ENCODE results near the gene C2orf78. TPM values are rescaled to one million over a fixed set of nuclear protein-coding genes. Genes with fewer than 3 reads are reported as not detected.

The C2orf78 gene
- total and polyA plus RNA-seq, 9 of the 15 experiments (the other 6 are each of a cell fraction or from before 2014, with no cell fraction given) = 0.04 to 0.28 (median 0.20) TPM

- TF ChIP-seq ARID4B (CRISPR knock-in tag; IDR thresholded peaks at IDR 0.05) (no peak), HNRNPLL (IDR thresholded peaks at IDR 0.05; ENCODE audit: low read depth, low read length, poor library complexity, severe bottlenecking) (no peak)
Observed at GRCh38 chr2:73862987-73863386, 79.0 kb downstream of the C2orf78 start (continued).

Other genes starting within 250 kb of the C2orf78 start
- gene NAT8, start 141.8 kb upstream of the C2orf78 start, total RNA-seq (2014; rRNA removed) = not detected in 2 replicates
- not detected in 2 replicates for gene NAT8, start 141.8 kb upstream of the C2orf78 start, total RNA-seq (2014; rRNA removed; fragmentation: Illumina TruSeq; extraction: Trizol)
- not detected in 2 replicates for gene NAT8, start 141.8 kb upstream of the C2orf78 start, total RNA-seq (2015; rRNA removed; fragmentation: Illumina TruSeq; extraction: Trizol)
- not detected in 2 replicates for gene NAT8, start 141.8 kb upstream of the C2orf78 start, total RNA-seq (2021)
- gene NAT8, start 141.8 kb upstream of the C2orf78 start, polyA plus RNA-seq (2011; rRNA removed) = not detected in 2 replicates
- gene NAT8, start 141.8 kb upstream of the C2orf78 start, polyA plus RNA-seq (2014; fragmentation: Illumina TruSeq; extraction: Trizol) = not detected in 2 replicates
- gene NAT8, start 141.8 kb upstream of the C2orf78 start, polyA plus RNA-seq (2014; fragmentation: Nextera tagmentation; extraction: Ambion mirVana) = not detected
- gene NAT8, start 141.8 kb upstream of the C2orf78 start, polyA plus RNA-seq (2014; rRNA removed) = not detected in 2 replicates
- gene TPRKB, start 46.8 kb upstream of the C2orf78 start, total RNA-seq (2014; rRNA removed) = 45.4 and 58.4 TPM in 2 replicates
- 139 and 156 TPM in 2 replicates for gene TPRKB, start 46.8 kb upstream of the C2orf78 start, total RNA-seq (2014; rRNA removed; fragmentation: Illumina TruSeq; extraction: Trizol)
- gene TPRKB, start 46.8 kb upstream of the C2orf78 start, total RNA-seq (2015; rRNA removed; fragmentation: Illumina TruSeq; extraction: Trizol) = 127 and 144 TPM in 2 replicates
- 55.5 and 55.6 TPM in 2 replicates for gene TPRKB, start 46.8 kb upstream of the C2orf78 start, total RNA-seq (2021)
- gene TPRKB, start 46.8 kb upstream of the C2orf78 start, polyA plus RNA-seq (2011; rRNA removed) = 50.8 and 109 TPM in 2 replicates
- gene TPRKB, start 46.8 kb upstream of the C2orf78 start, polyA plus RNA-seq (2014; fragmentation: Illumina TruSeq; extraction: Trizol) = 110 and 111 TPM in 2 replicates
- 100 to 1,000 TPM; 193 to 250 TPM for gene TPRKB, start 46.8 kb upstream of the C2orf78 start, polyA plus RNA-seq (2014; fragmentation: Nextera tagmentation; extraction: Ambion mirVana)
- gene TPRKB, start 46.8 kb upstream of the C2orf78 start, polyA plus RNA-seq (2014; rRNA removed) = 112 and 134 TPM in 2 replicates
- 23.6 and 33.1 TPM in 2 replicates for gene DUSP11, start 4.1 kb upstream of the C2orf78 start, total RNA-seq (2014; rRNA removed)
- 26.1 and 29.8 TPM in 2 replicates for gene DUSP11, start 4.1 kb upstream of the C2orf78 start, total RNA-seq (2014; rRNA removed; fragmentation: Illumina TruSeq; extraction: Trizol)
- 26.7 and 29.3 TPM in 2 replicates for gene DUSP11, start 4.1 kb upstream of the C2orf78 start, total RNA-seq (2015; rRNA removed; fragmentation: Illumina TruSeq; extraction: Trizol)
- gene DUSP11, start 4.1 kb upstream of the C2orf78 start, total RNA-seq (2021) = 20.7 and 21.0 TPM in 2 replicates
- 16.9 and 37.0 TPM in 2 replicates for gene DUSP11, start 4.1 kb upstream of the C2orf78 start, polyA plus RNA-seq (2011; rRNA removed)
- gene DUSP11, start 4.1 kb upstream of the C2orf78 start, polyA plus RNA-seq (2014; fragmentation: Illumina TruSeq; extraction: Trizol) = 31.7 and 36.7 TPM in 2 replicates
- 10 to 100 TPM; 67.7 to 79.8 TPM for gene DUSP11, start 4.1 kb upstream of the C2orf78 start, polyA plus RNA-seq (2014; fragmentation: Nextera tagmentation; extraction: Ambion mirVana)
- gene DUSP11, start 4.1 kb upstream of the C2orf78 start, polyA plus RNA-seq (2014; rRNA removed) = 28.4 and 31.9 TPM in 2 replicates
- gene STAMBP, start 44.8 kb downstream of the C2orf78 start, total RNA-seq (2014; rRNA removed) = 28.9 and 36.9 TPM in 2 replicates
- gene STAMBP, start 44.8 kb downstream of the C2orf78 start, total RNA-seq (2014; rRNA removed; fragmentation: Illumina TruSeq; extraction: Trizol) = 48.4 and 51.0 TPM in 2 replicates
- 36.3 and 39.7 TPM in 2 replicates for gene STAMBP, start 44.8 kb downstream of the C2orf78 start, total RNA-seq (2015; rRNA removed; fragmentation: Illumina TruSeq; extraction: Trizol)
- 41.1 and 44.6 TPM in 2 replicates for gene STAMBP, start 44.8 kb downstream of the C2orf78 start, total RNA-seq (2021)
- gene STAMBP, start 44.8 kb downstream of the C2orf78 start, polyA plus RNA-seq (2011; rRNA removed) = 31.8 and 57.4 TPM in 2 replicates
- gene STAMBP, start 44.8 kb downstream of the C2orf78 start, polyA plus RNA-seq (2014; fragmentation: Illumina TruSeq; extraction: Trizol) = 59.0 and 68.1 TPM in 2 replicates
- 10 to 100 TPM; 50.1 to 75.2 TPM for gene STAMBP, start 44.8 kb downstream of the C2orf78 start, polyA plus RNA-seq (2014; fragmentation: Nextera tagmentation; extraction: Ambion mirVana)
- 48.8 and 51.4 TPM in 2 replicates for gene STAMBP, start 44.8 kb downstream of the C2orf78 start, polyA plus RNA-seq (2014; rRNA removed)
- gene ACTG2, start 108.8 kb downstream of the C2orf78 start, total RNA-seq (2014; rRNA removed) = not detected in 2 replicates
- not detected in 2 replicates for gene ACTG2, start 108.8 kb downstream of the C2orf78 start, total RNA-seq (2014; rRNA removed; fragmentation: Illumina TruSeq; extraction: Trizol)
- not detected in 2 replicates for gene ACTG2, start 108.8 kb downstream of the C2orf78 start, total RNA-seq (2015; rRNA removed; fragmentation: Illumina TruSeq; extraction: Trizol)
- 0.60 and 0.67 TPM in 2 replicates for gene ACTG2, start 108.8 kb downstream of the C2orf78 start, total RNA-seq (2021)
- gene ACTG2, start 108.8 kb downstream of the C2orf78 start, polyA plus RNA-seq (2011; rRNA removed) = not detected in 2 replicates
- gene ACTG2, start 108.8 kb downstream of the C2orf78 start, polyA plus RNA-seq (2014; fragmentation: Illumina TruSeq; extraction: Trizol) = not detected in 2 replicates
- under 1 TPM in 1 of 2 experiments, not detected in 1; 0.06 TPM for gene ACTG2, start 108.8 kb downstream of the C2orf78 start, polyA plus RNA-seq (2014; fragmentation: Nextera tagmentation; extraction: Ambion mirVana)
- not detected in 2 replicates for gene ACTG2, start 108.8 kb downstream of the C2orf78 start, polyA plus RNA-seq (2014; rRNA removed)
- gene DGUOK, start 142.7 kb downstream of the C2orf78 start, total RNA-seq (2014; rRNA removed) = 67.0 and 68.4 TPM in 2 replicates
- 79.0 and 87.6 TPM in 2 replicates for gene DGUOK, start 142.7 kb downstream of the C2orf78 start, total RNA-seq (2014; rRNA removed; fragmentation: Illumina TruSeq; extraction: Trizol)
- gene DGUOK, start 142.7 kb downstream of the C2orf78 start, total RNA-seq (2015; rRNA removed; fragmentation: Illumina TruSeq; extraction: Trizol) = 83.4 and 91.1 TPM in 2 replicates
- gene DGUOK, start 142.7 kb downstream of the C2orf78 start, total RNA-seq (2021) = 91.7 and 92.5 TPM in 2 replicates
- gene DGUOK, start 142.7 kb downstream of the C2orf78 start, polyA plus RNA-seq (2011; rRNA removed) = 129 and 170 TPM in 2 replicates
- gene DGUOK, start 142.7 kb downstream of the C2orf78 start, polyA plus RNA-seq (2014; fragmentation: Illumina TruSeq; extraction: Trizol) = 139 and 147 TPM in 2 replicates
- 100 to 1,000 TPM; 258 to 288 TPM for gene DGUOK, start 142.7 kb downstream of the C2orf78 start, polyA plus RNA-seq (2014; fragmentation: Nextera tagmentation; extraction: Ambion mirVana)
- 126 and 140 TPM in 2 replicates for gene DGUOK, start 142.7 kb downstream of the C2orf78 start, polyA plus RNA-seq (2014; rRNA removed)
- gene TET3, start 200.7 kb downstream of the C2orf78 start, total RNA-seq (2014; rRNA removed) = 4.9 and 7.1 TPM in 2 replicates
- gene TET3, start 200.7 kb downstream of the C2orf78 start, total RNA-seq (2014; rRNA removed; fragmentation: Illumina TruSeq; extraction: Trizol) = 5.4 and 5.6 TPM in 2 replicates
- 6.3 and 6.4 TPM in 2 replicates for gene TET3, start 200.7 kb downstream of the C2orf78 start, total RNA-seq (2015; rRNA removed; fragmentation: Illumina TruSeq; extraction: Trizol)
- gene TET3, start 200.7 kb downstream of the C2orf78 start, total RNA-seq (2021) = 15.5 and 16.3 TPM in 2 replicates
- gene TET3, start 200.7 kb downstream of the C2orf78 start, polyA plus RNA-seq (2011; rRNA removed) = 3.2 and 5.2 TPM in 2 replicates
- gene TET3, start 200.7 kb downstream of the C2orf78 start, polyA plus RNA-seq (2014; fragmentation: Illumina TruSeq; extraction: Trizol) = 8.7 and 9.0 TPM in 2 replicates
- under 1 TPM; 0.35 to 0.58 TPM for gene TET3, start 200.7 kb downstream of the C2orf78 start, polyA plus RNA-seq (2014; fragmentation: Nextera tagmentation; extraction: Ambion mirVana)
- gene TET3, start 200.7 kb downstream of the C2orf78 start, polyA plus RNA-seq (2014; rRNA removed) = 5.3 and 5.5 TPM in 2 replicates